HG03103 (cell line): Measurements from ENCODE around the gene TBX5.

Source experiments
- ATAC-seq: cut with Tn5 transposase; IDR thresholded peaks from one replicate; pipeline ENCODE4 v1.9.1; 2021; ENCODE audit warnings: low read depth; ENCODE audit not compliant: unreplicated experiment

The TBX5 gene

GRCh38 chr12:114406984-114407841 lies 1.3 kb upstream of the TBX5 start:
- ATAC-seq = no peak

- ATAC-seq = no peak
These were observed 506 bp upstream of the TBX5 start for GRCh38 chr12:114406316-114406983.

- ATAC-seq = no peak
These were observed 922 bp downstream of the TBX5 start for GRCh38 chr12:114404926-114405518.

- ATAC-seq = no peak
These were observed 1.6 kb downstream of the TBX5 start for GRCh38 chr12:114404083-114404925.

GRCh38 chr12:114403690-114404066 lies 2.3 kb downstream of the TBX5 start:
- ATAC-seq = no peak

GRCh38 chr12:114403011-114403689 lies 2.8 kb downstream of the TBX5 start:
- ATAC-seq = no peak

- no peak for ATAC-seq
These were observed 3.7 kb downstream of the TBX5 start for GRCh38 chr12:114402084-114402717.

- no peak for ATAC-seq
These were observed 4.4 kb downstream of the TBX5 start for GRCh38 chr12:114401328-114402083.

GRCh38 chr12:114400925-114401324 lies 5.0 kb downstream of the TBX5 start:
- ATAC-seq = no peak

- no peak for ATAC-seq
These were observed 5.6 kb downstream of the TBX5 start for GRCh38 chr12:114400361-114400811.

- no peak for ATAC-seq
These were observed 6.2 kb downstream of the TBX5 start for GRCh38 chr12:114399664-114400211.

GRCh38 chr12:114397978-114398881 lies 7.7 kb downstream of the TBX5 start:
- ATAC-seq = no peak

- no peak for ATAC-seq
These were observed 8.8 kb downstream of the TBX5 start for GRCh38 chr12:114396869-114397719.

GRCh38 chr12:114396153-114396868 lies 9.6 kb downstream of the TBX5 start:
- no peak for ATAC-seq

- no peak for ATAC-seq
These were observed 10.2 kb downstream of the TBX5 start for GRCh38 chr12:114395755-114396152.

- ATAC-seq = no peak
These were observed 10.7 kb downstream of the TBX5 start for GRCh38 chr12:114395233-114395632.
